Endothelial cell of umbilical vein (primary cell): ENCODE data around the gene ADAM20.

Source experiments
- CTCF ChIP-seq, 2 donors: IDR thresholded peaks; 1 replicate in 1 of 2; 2 replicates in 1 of 2; pipeline ENCODE4 v1.5.1; 2011; ENCODE audit warnings: low read length in 2 of 2, mild to moderate bottlenecking in 2 of 2, moderate library complexity in 2 of 2, control low read depth in 1 of 2, inconsistent platforms in 1 of 2, low read depth in 1 of 2; ENCODE audit not compliant: insufficient read depth in 1 of 2; ENCODE audit errors: extremely low read depth in 1 of 2
- JUN ChIP-seq: IDR thresholded peaks from 2 replicates; pipeline ENCODE4 v1.6.1; 2011; ENCODE audit warnings: borderline replicate concordance, low read depth; ENCODE audit not compliant: insufficient read length, insufficient read depth

GRCh38 chr14:70567791-70568190 is 33.0 kb upstream of the ADAM20 start:
- TF ChIP-seq CTCF (IDR thresholded peaks at IDR 0.05; ENCODE audit: extremely low read depth in 1 of 2, insufficient read depth in 1 of 2, low read depth in 1 of 2, low read length in 2 of 2) (peak; percentile 56 to 65), JUN (no peak)
